Endothelial cell of umbilical vein (primary cell): ENCODE measurements around the gene FARP2. TPM values are rescaled to one million over a fixed set of nuclear protein-coding genes. Genes with fewer than 3 reads are reported as not detected.

Experiments
- BruUV-seq: library from RNA; stranded (reverse); fragments of 400-500 nt; replicated peaks from 2 replicates; lab custom pipeline; 2021; lab: Mats Ljungman, UMichigan
- CTCF ChIA-PET: fragments of 300-600, 350-600 bp; sonication (Branson Sonifier 250); formaldehyde crosslinking; loops from one replicate; lab custom pipeline; 2021; ENCODE audit warnings: antibody characterized with exemption, inconsistent platforms; lab: Charles Lee
- POLR2A ChIA-PET: fragments of 300-600, 350-600 bp; sonication (Branson Sonifier 250); formaldehyde crosslinking; loops from one replicate; lab custom pipeline; 2021; ENCODE audit warnings: antibody characterized with exemption, inconsistent platforms; lab: Charles Lee
- DNase-seq: peaks from one replicate; pipeline ENCODE4 v3.0.0-alpha.2; 2011; ENCODE audit warnings: low read depth, low spot score
- FAIRE-seq: peaks from 2 replicates; lab custom pipeline; 2011; peaks lifted over from hg19 to GRCh38; lab: Jason Lieb, UNC
- H2AFZ ChIP-seq: 2 replicates; pipeline ENCODE4 v1.6.0; 2012; ENCODE audit warnings: low read depth, low read length, control low read depth, inconsistent platforms
- H3K27ac ChIP-seq: 2 replicates; pipeline ENCODE4 v1.5.1; 2011; ENCODE audit warnings: low read depth, mild to moderate bottlenecking, control low read depth, low read length, moderate library complexity; ENCODE audit not compliant: insufficient read depth
- H3K27me3 ChIP-seq, 2 experiments: 2 replicates each; pipeline versions ENCODE4 v1.6.0 to v1.6.1; 2011; ENCODE audit warnings: low read length in 2 of 2, mixed read lengths in 1 of 2; ENCODE audit not compliant: control insufficient read depth in 2 of 2, insufficient read depth in 2 of 2
- H3K36me3 ChIP-seq, 2 experiments: 2 replicates in 1 of 2; 3 replicates in 1 of 2; pipeline ENCODE4 v1.5.1; 2011; ENCODE audit warnings: low read length in 2 of 2, mild to moderate bottlenecking in 1 of 2, moderate library complexity in 1 of 2; ENCODE audit not compliant: control insufficient read depth in 2 of 2, insufficient read depth in 2 of 2; ENCODE audit errors: extremely low read depth in 1 of 2
- H3K4me1 ChIP-seq: 3 replicates; pipeline ENCODE4 v1.5.1; 2011; ENCODE audit warnings: mild to moderate bottlenecking, low read length; ENCODE audit not compliant: control insufficient read depth, insufficient read depth; ENCODE audit errors: extremely low read depth
- H3K4me2 ChIP-seq: 2 replicates; pipeline ENCODE4 v1.6.1; 2011; ENCODE audit warnings: low read length, control low read depth, mixed read lengths; ENCODE audit not compliant: insufficient read depth
- H3K4me3 ChIP-seq, 3 experiments: fragments of 200-600 bp in 1 of 3; sonication (generic), shearing (Covaris generic) in 1 of 3; replicated peaks in 1 of 3; 2 replicates each; pipeline ENCODE4 v1.5.1; 2011 to 2016; ENCODE audit warnings: control low read depth in 3 of 3, low read length in 3 of 3, mild to moderate bottlenecking in 2 of 3, inconsistent platforms in 1 of 3, low read depth in 1 of 3, moderate library complexity in 1 of 3; ENCODE audit not compliant: insufficient read depth in 1 of 3
- H3K79me2 ChIP-seq: 2 replicates; pipeline ENCODE4 v1.6.0; 2012; ENCODE audit warnings: low read length, inconsistent platforms; ENCODE audit not compliant: control insufficient read depth, insufficient read depth
- H3K9ac ChIP-seq: replicated peaks from 2 replicates; pipeline ENCODE3; 2011; ENCODE audit warnings: low read length, control low read depth; ENCODE audit not compliant: insufficient read depth; ENCODE audit errors: extremely low read depth
- H3K9me1 ChIP-seq: replicated peaks from 3 replicates; pipeline ENCODE4 v1.6.0; 2011; ENCODE audit warnings: mild to moderate bottlenecking, low read length; ENCODE audit not compliant: control insufficient read depth, insufficient read depth; ENCODE audit errors: extremely low read depth
- H3K9me3 ChIP-seq: replicated peaks from 2 replicates; pipeline ENCODE4 v1.5.1; 2012; ENCODE audit warnings: low read length, inconsistent platforms; ENCODE audit not compliant: control insufficient read depth, insufficient read depth
- H4K20me1 ChIP-seq: replicated peaks from 2 replicates; pipeline ENCODE3; 2011; ENCODE audit warnings: mild to moderate bottlenecking, low read length; ENCODE audit not compliant: control insufficient read depth, insufficient read depth; ENCODE audit errors: extremely low read depth
- EZH2 ChIP-seq: IDR thresholded peaks from 2 replicates; pipeline ENCODE4 v1.6.1; 2012; ENCODE audit warnings: borderline replicate concordance, low read depth, mild to moderate bottlenecking, moderate library complexity, low read length, inconsistent platforms; ENCODE audit not compliant: severe bottlenecking
- POLR2AphosphoS5 ChIP-seq: IDR thresholded peaks from 2 replicates; pipeline ENCODE4 v1.6.1; 2012; ENCODE audit warnings: low read depth, mild to moderate bottlenecking, control low read depth, low read length, moderate library complexity; ENCODE audit not compliant: insufficient read depth
- dilution Hi-C: fragments of 300-500 bp; cut with MboI; formaldehyde crosslinking; loops from one replicate; pipeline ENCODE4 v1.15.0; 2019; ENCODE audit warnings: low sequenced_read_pairs; ENCODE audit not compliant: extremely low pct_ligation_motif_present
- intact Hi-C: fragments of 100-400 bp; cut with micrococcal nuclease; formaldehyde crosslinking; loops from one replicate; pipeline ENCODE4 v1.10.0; 2022
- polyA plus RNA-seq, 4 experiments: library from polyadenylated mRNA; depleted of rRNA in 3 of 4; stranded (reverse) in 3 of 4; unstranded in 1 of 4; fragments of >200 nt; gene quantifications; 2 replicates each; pipeline versions ENCODE4 v1.2.1 to v1.2.3, GENCODE V29; 2011 to 2012; ENCODE audit warnings: missing spikeins in 1 of 4
- total RNA-seq: library from RNA; stranded (reverse); gene quantifications from 2 replicates; pipeline ENCODE4 v1.2.3, GENCODE V29; 2021

FARP2 gene
- total and polyA plus RNA-seq, 2 donors (not counting 3 experiments of a cell fraction or from before 2014, with no cell fraction given) = 15.3 to 45.3 TPM

- FAIRE-seq = no peak
- no peaks in the 10 kb centered on the region for H3K27me3 ChIP-seq
- no peak overlapping the region for H3K4me3 ChIP-seq
- POLR2A ChIA-PET = no interaction called here
- BruUV-seq = no TSS peak
- no peak overlapping the region for H3K27ac ChIP-seq
- no peaks in the 10 kb centered on the region for H3K4me1 ChIP-seq
- no peak overlapping the region for H3K4me2 ChIP-seq
- H4K20me1 ChIP-seq = no peaks in the 10 kb centered on the region
- no peaks in the 10 kb centered on the region for H3K9me1 ChIP-seq
- no peaks in the 10 kb centered on the region for H3K9me3 ChIP-seq
- dilution Hi-C loops (no loop called here), intact Hi-C loops (no loop called here)
- no peak overlapping the region for H2AFZ ChIP-seq
- peaks cover 5 to 6% of the 10 kb centered on the region in 2 experiments for H3K36me3 ChIP-seq
- TF ChIP-seq POLR2AphosphoS5 = no peak
- TF ChIP-seq EZH2 = no peak
- no peak for DNase-seq
- CTCF ChIA-PET = no interaction called here
- H3K79me2 ChIP-seq = no peaks in the 10 kb centered on the region
- H3K9ac ChIP-seq = no peak overlapping the region
Measured at GRCh38 chr2:241408849-241409248, 52.8 kb downstream of the FARP2 start.

- ChIA-PET POLR2A (no interaction called here), CTCF (interaction anchor here (0.9 kb wide), 1 partner anchor 19 kb away, joined by 4 read pairs; no protein-coding TSS in a partner anchor)
- H3K79me2 ChIP-seq = no peaks in the 10 kb centered on the region
- no peaks in the 10 kb centered on the region for H4K20me1 ChIP-seq
- no peak overlapping the region for H3K4me2 ChIP-seq
- no peak overlapping the region for H2AFZ ChIP-seq
- intact Hi-C loops (no loop called here), dilution Hi-C loops (no loop called here)
- BruUV-seq = no TSS peak
- no peaks in the 10 kb centered on the region for H3K9me1 ChIP-seq
- H3K9me3 ChIP-seq = no peaks in the 10 kb centered on the region
- DNase-seq (peak; percentile 17), FAIRE-seq (no peak)
- peaks cover 6 to 18% of the 10 kb centered on the region in 2 experiments for H3K36me3 ChIP-seq
- H3K9ac ChIP-seq = no peak overlapping the region
- no peak for TF ChIP-seq POLR2AphosphoS5
- H3K4me3 ChIP-seq = no peak overlapping the region
- no peaks in the 10 kb centered on the region for H3K4me1 ChIP-seq
- H3K27ac ChIP-seq = no peak overlapping the region
- no peaks in the 10 kb centered on the region for H3K27me3 ChIP-seq
Measured at GRCh38 chr2:241410739-241411176, 54.7 kb downstream of the FARP2 start.
